H1 (cell line): ENCODE results near the gene MMP11. TPM values are rescaled to one million over a fixed set of nuclear protein-coding genes. Genes with fewer than 3 reads are reported as not detected.

Experiments used
- CTCF ChIA-PET: fragments of 300-600 bp; sonication (Branson Sonifier 250); formaldehyde crosslinking; loops from one replicate; lab custom pipeline; 2021; ENCODE audit not compliant: partially characterized antibody; lab: Charles Lee
- POLR2A ChIA-PET: fragments of 300-600 bp; sonication (Branson Sonifier 250); formaldehyde crosslinking; loops from one replicate; lab custom pipeline; 2021; ENCODE audit warnings: inconsistent platforms; ENCODE audit not compliant: partially characterized antibody; lab: Charles Lee
- DNase-seq, 2 experiments: peaks; one replicate each; pipeline versions ENCODE4 v3.0.0 to v3.0.0-alpha.2; 2010 to 2022; ENCODE audit warnings: low spot score in 2 of 2, low read depth in 1 of 2, mixed read lengths in 1 of 2
- FAIRE-seq: peaks from 2 replicates; lab custom pipeline; 2011; peaks lifted over from hg19 to GRCh38; lab: Jason Lieb, UNC
- H2AFZ ChIP-seq: 2 replicates; pipeline ENCODE4 v1.8.1; 2012; ENCODE audit warnings: low read length, inconsistent platforms
- H2AK5ac ChIP-seq: 2 replicates; pipeline ENCODE4 v1.6.1; 2013; ENCODE audit warnings: low read depth, low read length
- H2BK120ac ChIP-seq: replicated peaks from 2 replicates; pipeline ENCODE3; 2013; ENCODE audit warnings: low read depth, low read length, inconsistent platforms
- H2BK12ac ChIP-seq: 2 replicates; pipeline ENCODE4 v1.6.1; 2013; ENCODE audit warnings: low read depth, low read length
- H2BK15ac ChIP-seq: 2 replicates; pipeline ENCODE4 v1.6.1; 2013; ENCODE audit warnings: low read length
- H2BK20ac ChIP-seq: 2 replicates; pipeline ENCODE4 v1.6.1; 2013; ENCODE audit warnings: low read length
- H2BK5ac ChIP-seq: 2 replicates; pipeline ENCODE4 v1.6.1; 2013; ENCODE audit warnings: low read depth, low read length
- H3K14ac ChIP-seq: 2 replicates; pipeline ENCODE4 v1.6.1; 2013; ENCODE audit warnings: inconsistent platforms; ENCODE audit not compliant: insufficient read length
- H3K18ac ChIP-seq: 2 replicates; pipeline ENCODE4 v1.6.1; 2013; ENCODE audit warnings: low read length; ENCODE audit errors: extremely low read depth
- H3K23ac ChIP-seq: 2 replicates; pipeline ENCODE4 v1.6.1; 2013; ENCODE audit warnings: inconsistent platforms; ENCODE audit not compliant: insufficient read length
- H3K23me2 ChIP-seq: 2 replicates; pipeline ENCODE4 v1.6.1; 2013; ENCODE audit warnings: low read depth, low read length
- H3K27ac ChIP-seq: 2 replicates; pipeline ENCODE4 v1.6.1; 2011; ENCODE audit warnings: low read depth, low read length, inconsistent platforms
- H3K27me3 ChIP-seq, 4 experiments: replicated peaks in 1 of 4; 1 replicate in 1 of 4; 2 replicates in 3 of 4; pipeline versions ENCODE4 v1.6.1 to v1.8.1; 2011 to 2013; ENCODE audit warnings: low read length in 3 of 4, mild to moderate bottlenecking in 3 of 4, inconsistent platforms in 2 of 4, mixed read lengths in 2 of 4, moderate library complexity in 1 of 4; ENCODE audit not compliant: control insufficient read depth in 3 of 4, insufficient read depth in 3 of 4; ENCODE audit errors: extremely low read depth in 1 of 4
- H3K36me3 ChIP-seq, 4 experiments: 2 replicates each; pipeline versions ENCODE4 v1.6.1 to v1.8.1; 2011 to 2013; ENCODE audit warnings: mild to moderate bottlenecking in 4 of 4, low read length in 3 of 4, moderate library complexity in 2 of 4, control low read depth in 1 of 4, inconsistent platforms in 1 of 4; ENCODE audit not compliant: insufficient read depth in 4 of 4, control insufficient read depth in 2 of 4
- H3K4ac ChIP-seq: replicated peaks from 2 replicates; pipeline ENCODE3; 2013; ENCODE audit warnings: low read length, low read depth, mixed read lengths, inconsistent platforms; ENCODE audit not compliant: insufficient read length
- H3K4me1 ChIP-seq, 4 experiments: replicated peaks in 1 of 4; 1 replicate in 1 of 4; 2 replicates in 3 of 4; pipeline versions ENCODE4 v1.6.1 to v1.8.1; 2011 to 2013; ENCODE audit warnings: low read length in 3 of 4, inconsistent platforms in 2 of 4, mixed read lengths in 1 of 4; ENCODE audit not compliant: insufficient read depth in 4 of 4, control insufficient read depth in 3 of 4
- H3K4me2 ChIP-seq, 2 experiments: 2 replicates each; pipeline versions ENCODE4 v1.6.1 to v1.8.1; 2011 to 2013; ENCODE audit warnings: low read depth in 2 of 2, low read length in 2 of 2, control low read depth in 1 of 2, inconsistent platforms in 1 of 2, mild to moderate bottlenecking in 1 of 2; ENCODE audit not compliant: insufficient read depth in 1 of 2
- H3K4me3 ChIP-seq, 4 experiments: fragments of 200-600, 300-600 bp in 1 of 4; sonication (generic), shearing (Covaris generic), sonication (Bioruptor Twin) in 1 of 4; 2 replicates each; pipeline versions ENCODE4 v1.5.1 to v1.8.1; 2011 to 2016; ENCODE audit warnings: low read length in 4 of 4, low read depth in 3 of 4, control low read depth in 2 of 4, inconsistent platforms in 2 of 4, mild to moderate bottlenecking in 2 of 4, mixed read lengths in 1 of 4, moderate library complexity in 1 of 4; ENCODE audit not compliant: insufficient read depth in 2 of 4; ENCODE audit errors: extremely low read depth in 1 of 4
- H3K56ac ChIP-seq: replicated peaks from 2 replicates; pipeline ENCODE3; 2013; ENCODE audit warnings: low read depth, mild to moderate bottlenecking, mixed read lengths, low read length, inconsistent platforms; ENCODE audit not compliant: insufficient read length
- H3K79me1 ChIP-seq: 2 replicates; pipeline ENCODE4 v1.6.1; 2013; ENCODE audit warnings: low read depth, low read length, control low read depth
- H3K79me2 ChIP-seq, 2 experiments: 2 replicates each; pipeline versions ENCODE4 v1.6.1 to v1.8.1; 2012 to 2013; ENCODE audit warnings: low read length in 2 of 2, mild to moderate bottlenecking in 2 of 2, inconsistent platforms in 1 of 2; ENCODE audit not compliant: insufficient read depth in 2 of 2, control insufficient read depth in 1 of 2
- H3K9ac ChIP-seq, 4 experiments: replicated peaks in 1 of 4; 1 replicate in 1 of 4; 2 replicates in 3 of 4; pipeline versions ENCODE4 v1.6.1 to v1.8.1; 2011 to 2013; ENCODE audit warnings: low read depth in 3 of 4, low read length in 3 of 4, control low read depth in 2 of 4, mild to moderate bottlenecking in 2 of 4, moderate library complexity in 2 of 4, inconsistent platforms in 1 of 4; ENCODE audit errors: extremely low read depth in 1 of 4
- H3K9me3 ChIP-seq, 2 experiments: 2 replicates each; pipeline versions ENCODE4 v1.6.1 to v1.8.1; 2012 to 2013; ENCODE audit warnings: mild to moderate bottlenecking in 2 of 2, moderate library complexity in 2 of 2, control low read depth in 1 of 2, inconsistent platforms in 1 of 2, low read depth in 1 of 2, low read length in 1 of 2, mixed read lengths in 1 of 2; ENCODE audit not compliant: insufficient read depth in 2 of 2
- H4K20me1 ChIP-seq, 2 experiments: replicated peaks in 1 of 2; 2 replicates each; pipeline versions ENCODE3 to v1.8.1; 2011 to 2013; ENCODE audit warnings: inconsistent platforms in 2 of 2, low read length in 2 of 2, mild to moderate bottlenecking in 1 of 2; ENCODE audit not compliant: insufficient read depth in 2 of 2, control insufficient read depth in 1 of 2
- H4K5ac ChIP-seq: 2 replicates; pipeline ENCODE4 v1.6.1; 2013; ENCODE audit warnings: low read length, low read depth, mixed read lengths, inconsistent platforms; ENCODE audit not compliant: insufficient read length
- H4K8ac ChIP-seq: 2 replicates; pipeline ENCODE4 v1.8.0; 2013; ENCODE audit warnings: mild to moderate bottlenecking, moderate library complexity, low read length, inconsistent platforms; ENCODE audit not compliant: insufficient read depth; ENCODE audit errors: extremely low read depth
- H4K91ac ChIP-seq: replicated peaks from 2 replicates; pipeline ENCODE3; 2013; ENCODE audit warnings: low read length, mixed read lengths, inconsistent platforms; ENCODE audit not compliant: insufficient read length
- CBX8 ChIP-seq: fragments of 300-800, 300-1000 bp; sonication (generic); IDR thresholded peaks from 2 replicates; pipeline ENCODE4 v1.7.1; 2016; ENCODE audit warnings: low read depth, low read length, borderline replicate concordance
- CHD1 ChIP-seq: IDR thresholded peaks from 2 replicates; pipeline ENCODE4 v1.6.1; 2012; ENCODE audit warnings: low read depth, low read length, improper control_type of control experiment
- FOSL1 ChIP-seq: IDR thresholded peaks from 2 replicates; pipeline ENCODE4 v1.6.1; 2011; ENCODE audit warnings: mild to moderate bottlenecking, low read depth, low read length, moderate library complexity; ENCODE audit not compliant: insufficient read depth
- HDAC6 ChIP-seq: IDR thresholded peaks from one replicate; pipeline ENCODE4 v1.7.1; 2012; ENCODE audit warnings: low read depth, mild to moderate bottlenecking, inconsistent platforms, low read length, moderate library complexity
- NANOG ChIP-seq: IDR thresholded peaks from 2 replicates; pipeline ENCODE4 v1.6.1; 2011; ENCODE audit warnings: low read length, low read depth, mild to moderate bottlenecking, inconsistent platforms; ENCODE audit not compliant: insufficient read depth, poor library complexity, severe bottlenecking
- RNF2 ChIP-seq: fragments of 200-900, 300-1000 bp; sonication (generic); IDR thresholded peaks from 2 replicates; pipeline ENCODE4 v1.7.1; 2016; ENCODE audit warnings: borderline replicate concordance, low read depth, mild to moderate bottlenecking, antibody characterized with exemption, low read length; ENCODE audit not compliant: poor library complexity, severe bottlenecking; ENCODE audit errors: missing control alignments
- SAP30 ChIP-seq: fragments of 300-600 bp; sonication (generic); IDR thresholded peaks from 2 replicates; pipeline ENCODE4 v1.7.1; 2012; ENCODE audit warnings: low read length, moderate library complexity, mild to moderate bottlenecking, inconsistent platforms; ENCODE audit not compliant: insufficient read depth, insufficient replicate concordance
- SIRT6 ChIP-seq: IDR thresholded peaks from one replicate; pipeline ENCODE4 v1.7.1; 2012; ENCODE audit warnings: low read length, inconsistent platforms
- SIX5 ChIP-seq: IDR thresholded peaks from 2 replicates; pipeline ENCODE4 v1.6.1; 2011; ENCODE audit warnings: mild to moderate bottlenecking, low read depth, low read length
- SRF ChIP-seq: IDR thresholded peaks from 2 replicates; pipeline ENCODE4 v1.6.1; 2011; ENCODE audit warnings: mild to moderate bottlenecking, low read depth, low read length, moderate library complexity
- SUZ12 ChIP-seq: fragments of 200-600 bp; sonication (generic); IDR thresholded peaks from 2 replicates; pipeline ENCODE4 v1.6.1; 2012; ENCODE audit warnings: mild to moderate bottlenecking, inconsistent platforms, low read length, moderate library complexity, mixed read lengths
- TAF7 ChIP-seq: optimal IDR thresholded peaks from 2 replicates; pipeline ENCODE3; 2011; ENCODE audit warnings: low read depth, mild to moderate bottlenecking, inconsistent platforms, low read length, moderate library complexity, borderline replicate concordance
- WGBS, 2 experiments: shearing (Covaris generic) in 1 of 2; methylation state at CpG; one replicate each; pipeline versions ENCODE4 v1.1.6 to v1.1.7; 2013 to 2015; ENCODE audit warnings: low lambda C conversion rate in 2 of 2, mixed read lengths in 2 of 2, inconsistent platforms in 1 of 2, low coverage in 1 of 2, missing lambda C conversion rate in 1 of 2; ENCODE audit not compliant: insufficient replicate concordance in 2 of 2, insufficient coverage in 1 of 2, insufficient read length in 1 of 2; ENCODE audit errors: extremely low coverage in 1 of 2, missing lambda C conversion rate in 1 of 2; 5-methylcytosine and 5-hydroxymethylcytosine counted together
- polyA plus RNA-seq, 7 experiments: library from polyadenylated mRNA; depleted of rRNA in 3 of 7; stranded (reverse) in 5 of 7; unstranded in 2 of 7; fragments of >200 nt in 5 of 7; fragments of 200-250 nt in 2 of 7; gene quantifications; 1 replicate in 5 of 7; 2 replicates in 1 of 7; 4 replicates in 1 of 7; pipeline versions ENCODE4 v1.2.1 to v1.2.3, GENCODE V29; 2011 to 2013; ENCODE audit warnings: missing spikeins in 2 of 7, mixed read lengths in 2 of 7
- total RNA-seq: library from RNA; stranded (reverse); fragmentation: NEBNext Ultra II Directional; extraction: Animal tissue kit (Norgen Biotek cat#: 25700); gene quantifications from 2 replicates; pipeline ENCODE4 v1.2.1, GENCODE V29; 2021
- TF ChIP-seq, protein P1 (sequence below): IDR thresholded peaks from 2 replicates; pipeline ENCODE4 v1.6.1; 2012; ENCODE audit warnings: inconsistent platforms

MMP11 gene
- total and polyA plus RNA-seq, 2 of the 8 experiments (the other 6 are each of a cell fraction or from before 2014, with no cell fraction given) = 10.2 to 18.3 TPM

DNA sequence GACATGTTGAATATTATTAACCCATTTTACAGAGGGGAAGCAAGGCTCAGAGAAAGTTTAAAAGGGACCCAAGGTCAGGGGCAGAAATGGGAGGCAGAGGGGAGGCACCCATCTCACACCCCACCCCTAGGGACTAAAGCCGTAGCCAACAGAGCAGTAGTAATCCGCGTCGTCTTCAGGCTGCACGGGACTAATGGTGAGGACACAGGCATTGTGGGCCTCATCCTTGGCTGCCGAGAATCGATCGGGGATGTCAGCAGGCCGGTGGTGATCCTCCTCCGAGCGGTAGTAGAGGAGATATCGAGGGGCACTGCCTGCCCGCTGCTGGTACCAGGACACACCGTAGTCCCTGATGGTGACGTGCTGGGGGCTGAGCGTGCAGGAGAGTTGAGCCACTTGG lies 19.9 kb upstream of the MMP11 start:
- Histone ChIP-seq H3K79me1 (no peaks in the 10 kb centered on the region), H2BK12ac (no peak overlapping the region), H3K27me3 (no peaks in the 10 kb centered on the region), H3K4me1 (peaks cover 0 to 6% (median 2%) of the 10 kb centered on the region in 4 experiments; a peak in 4 of 7 replicates), H2BK20ac (no peak overlapping the region), H4K8ac (no peak overlapping the region), H3K23ac (no peak overlapping the region), H2BK120ac (no peak overlapping the region), H2BK5ac (no peak overlapping the region), H3K9ac (no peak overlapping the region), H3K4me3 (no peak overlapping the region), H3K4ac (no peak overlapping the region), H3K14ac (no peak overlapping the region), H4K91ac (peak overlapping the region; percentile 46), H2AFZ (no peak overlapping the region), H3K23me2 (peaks cover 13% of the 10 kb centered on the region; the same call in 1 of the 2 replicates), H3K56ac (no peak overlapping the region), H2AK5ac (no peak overlapping the region), H3K4me2 (no peak overlapping the region), H2BK15ac (no peak overlapping the region), H3K18ac (no peak overlapping the region), H4K20me1 (no peaks in the 10 kb centered on the region), H4K5ac (no peak overlapping the region), H3K27ac (no peak overlapping the region), H3K9me3 (no peaks in the 10 kb centered on the region), H3K79me2 (no peaks in the 10 kb centered on the region), H3K36me3 (no peaks in the 10 kb centered on the region)
- FAIRE-seq = no peak
- WGBS, 2 experiments = 96% methylated on average over 15 of the region's 16 CpGs; no CpG with 5 or more reads in 1 of the 2 experiments
- ChIA-PET CTCF (interaction anchor here (1.3 to 2.2 kb wide), 2 partner anchors 15 to 16 kb away, joined by 5 to 6 read pairs; partner anchors contain the start of gene CHCHD10), POLR2A (interaction anchor here (1.2 to 5.3 kb wide), 4 partner anchors 10 to 105 kb away, joined by 3 to 22 read pairs (median 6); partner anchors contain the start of genes C22orf15, CHCHD10 and SLC2A11)
- DNase-seq = no peak
- TF ChIP-seq SIX5 (no peak), SIRT6 (no peak), CBX8 (no peak), CHD1 (no peak), FOSL1 (no peak), SRF (no peak), RNF2 (no peak), NANOG (no peak), TAF7 (no peak), SUZ12 (no peak), SAP30 (no peak), HDAC6 (no peak)
- TF ChIP-seq, protein P1, sequence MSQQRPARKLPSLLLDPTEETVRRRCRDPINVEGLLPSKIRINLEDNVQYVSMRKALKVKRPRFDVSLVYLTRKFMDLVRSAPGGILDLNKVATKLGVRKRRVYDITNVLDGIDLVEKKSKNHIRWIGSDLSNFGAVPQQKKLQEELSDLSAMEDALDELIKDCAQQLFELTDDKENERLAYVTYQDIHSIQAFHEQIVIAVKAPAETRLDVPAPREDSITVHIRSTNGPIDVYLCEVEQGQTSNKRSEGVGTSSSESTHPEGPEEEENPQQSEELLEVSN = no peak
